GM19324 (cell line): ENCODE measurements around the gene SLC10A6.
"Not testable (repeated sequence)": the region's sequence is repeated elsewhere in the genome, so short reads cannot be mapped to it uniquely, and the experiment has no call there.

Source experiments
- ATAC-seq: cut with Tn5 transposase; IDR thresholded peaks from one replicate; pipeline ENCODE4 v1.9.1; 2021; ENCODE audit warnings: mild to moderate bottlenecking, moderate library complexity; ENCODE audit not compliant: unreplicated experiment, low FRiP score

SLC10A6 gene, protein sequence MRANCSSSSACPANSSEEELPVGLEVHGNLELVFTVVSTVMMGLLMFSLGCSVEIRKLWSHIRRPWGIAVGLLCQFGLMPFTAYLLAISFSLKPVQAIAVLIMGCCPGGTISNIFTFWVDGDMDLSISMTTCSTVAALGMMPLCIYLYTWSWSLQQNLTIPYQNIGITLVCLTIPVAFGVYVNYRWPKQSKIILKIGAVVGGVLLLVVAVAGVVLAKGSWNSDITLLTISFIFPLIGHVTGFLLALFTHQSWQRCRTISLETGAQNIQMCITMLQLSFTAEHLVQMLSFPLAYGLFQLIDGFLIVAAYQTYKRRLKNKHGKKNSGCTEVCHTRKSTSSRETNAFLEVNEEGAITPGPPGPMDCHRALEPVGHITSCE

DNA sequence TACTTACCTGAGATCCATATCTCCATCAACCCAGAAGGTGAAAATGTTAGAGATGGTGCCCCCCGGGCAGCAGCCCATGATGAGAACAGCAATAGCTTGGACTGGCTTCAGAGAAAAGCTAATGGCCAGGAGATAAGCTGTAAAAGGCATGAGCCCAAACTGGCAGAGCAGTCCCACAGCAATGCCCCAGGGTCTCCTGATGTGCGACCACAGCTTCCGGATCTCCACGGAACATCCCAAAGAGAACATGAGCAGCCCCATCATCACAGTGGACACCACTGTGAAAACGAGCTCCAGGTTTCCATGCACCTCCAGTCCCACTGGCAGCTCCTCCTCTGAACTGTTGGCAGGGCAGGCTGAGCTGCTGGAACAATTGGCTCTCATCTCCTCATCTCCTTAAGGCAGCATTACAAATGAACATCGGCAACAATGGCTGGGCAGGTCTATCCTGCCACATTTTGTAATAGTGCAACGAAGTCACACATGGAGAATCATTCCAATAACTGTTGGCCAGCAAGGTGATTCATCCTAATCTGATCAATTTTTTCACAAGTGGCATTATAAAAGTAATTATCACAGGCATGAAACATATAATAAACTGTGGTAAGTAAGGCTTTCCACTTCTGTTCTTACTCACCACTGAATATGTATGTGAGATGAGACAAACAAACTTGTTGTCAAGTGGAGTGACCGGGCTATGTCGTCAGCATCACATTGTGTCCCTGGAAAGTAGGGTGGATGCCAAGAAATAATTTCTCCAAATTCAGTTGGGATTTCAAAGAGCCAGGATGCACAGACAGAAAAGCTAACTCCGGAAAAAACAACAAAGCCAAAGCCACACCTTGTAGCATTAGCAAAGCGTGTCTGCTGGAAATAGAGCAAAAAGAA lies at the start of gene SLC10A6:
Gene SLC10A6, minus strand, starts transcription at position 653 of the 888 bp plus-strand sequence. Its CDS starts 269 bp downstream, at position 384.
- no peak for ATAC-seq

DNA sequence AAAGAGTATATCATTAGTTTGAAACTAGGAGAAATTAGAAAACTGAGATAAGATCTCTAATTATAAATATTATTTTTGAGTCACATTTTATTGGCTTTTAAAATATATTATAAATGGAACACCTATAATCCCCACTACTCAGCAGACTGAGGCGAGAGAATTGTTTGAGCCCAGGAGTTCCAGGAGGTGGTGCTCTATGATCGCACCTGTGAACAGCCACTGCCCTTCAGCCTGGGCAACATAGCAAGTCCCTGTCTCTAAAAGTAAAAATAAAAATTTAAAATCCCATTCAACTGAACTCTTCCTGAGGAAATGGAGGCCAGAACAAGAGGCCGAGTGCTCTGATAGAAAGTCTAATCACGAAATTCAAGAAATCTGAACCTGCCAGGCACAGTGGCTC lies 49.4 kb upstream of the SLC10A6 start:
- no peak for ATAC-seq

- no peak for ATAC-seq
These were observed 47.4 kb upstream of the SLC10A6 start for GRCh38 chr4:86896596-86896995.

- no peak for ATAC-seq
These were observed 46.7 kb upstream of the SLC10A6 start for GRCh38 chr4:86895692-86896488.

DNA sequence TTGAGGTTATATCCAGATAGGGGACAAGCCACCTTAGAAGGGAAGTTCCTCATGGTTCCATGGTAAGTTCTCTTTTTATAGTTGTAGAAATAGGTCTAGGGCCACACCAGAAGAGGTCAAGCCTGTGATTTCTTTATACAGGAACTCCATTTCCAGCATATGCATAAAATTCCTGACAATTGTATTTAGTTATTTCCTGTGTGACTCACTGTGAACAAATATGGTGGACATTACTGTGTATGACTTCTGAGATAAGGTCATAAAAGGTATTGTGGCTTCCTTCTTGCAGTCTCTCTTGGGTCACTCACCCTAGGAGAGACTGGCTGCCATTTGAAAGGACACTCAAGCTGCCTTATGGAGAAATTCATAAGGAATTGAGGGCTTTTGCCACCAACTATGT lies 45.3 kb upstream of the SLC10A6 start:
- ATAC-seq: no peak

- no peak for ATAC-seq
These were observed 44.0 kb upstream of the SLC10A6 start for GRCh38 chr4:86893136-86893535.

- ATAC-seq: no peak
These were observed 43.4 kb upstream of the SLC10A6 start for GRCh38 chr4:86892636-86892960.

- ATAC-seq: peak; percentile 59
These were observed 42.8 kb upstream of the SLC10A6 start, which contains the start of gene C4orf36 for GRCh38 chr4:86891762-86892635. C4orf36 (minus strand) TSS chr4:86892422; CDS start chr4:86891520, 902 bp downstream.

GRCh38 chr4:86890790-86891189 lies 41.6 kb upstream of the SLC10A6 start:
- no peak for ATAC-seq

DNA sequence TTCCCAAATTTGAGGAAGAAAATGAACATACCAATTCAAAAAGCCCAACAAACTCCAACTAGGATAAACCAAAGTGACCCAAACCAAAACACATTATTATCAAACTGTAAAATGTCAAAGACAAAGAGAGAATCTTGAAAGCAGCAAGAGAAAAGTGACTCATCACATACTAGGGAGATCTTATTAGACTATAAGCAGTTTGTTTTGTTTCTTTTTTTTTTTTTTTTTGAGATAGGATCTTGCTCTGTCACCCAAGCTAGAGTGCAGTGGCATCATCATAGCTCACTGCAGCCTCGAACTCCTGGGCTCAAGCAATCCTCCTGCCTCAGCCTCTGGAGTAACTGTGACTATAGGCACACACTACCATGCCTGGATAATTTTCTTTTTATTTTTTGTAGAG lies 30.5 kb upstream of the SLC10A6 start:
- ATAC-seq: no peak

DNA sequence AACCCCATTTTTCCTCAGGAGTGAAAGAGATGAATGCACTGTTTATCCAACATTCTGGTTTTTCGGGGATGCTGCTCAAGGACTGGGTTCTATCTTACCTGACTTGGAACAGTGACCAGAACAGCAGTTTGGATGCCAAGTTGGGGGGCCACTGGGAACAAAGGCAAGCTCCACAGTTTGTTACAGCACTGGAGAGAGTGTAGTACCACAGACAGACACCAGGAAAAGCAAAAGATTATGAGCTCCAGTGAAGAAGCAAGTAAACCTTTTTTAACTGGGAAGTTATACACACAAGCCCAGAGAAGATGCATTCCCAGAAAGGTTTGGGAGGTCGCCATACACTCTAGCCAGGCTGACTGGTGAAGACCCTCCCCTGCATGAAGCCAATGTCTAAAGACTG lies 29.5 kb upstream of the SLC10A6 start:
- no peak for ATAC-seq

DNA sequence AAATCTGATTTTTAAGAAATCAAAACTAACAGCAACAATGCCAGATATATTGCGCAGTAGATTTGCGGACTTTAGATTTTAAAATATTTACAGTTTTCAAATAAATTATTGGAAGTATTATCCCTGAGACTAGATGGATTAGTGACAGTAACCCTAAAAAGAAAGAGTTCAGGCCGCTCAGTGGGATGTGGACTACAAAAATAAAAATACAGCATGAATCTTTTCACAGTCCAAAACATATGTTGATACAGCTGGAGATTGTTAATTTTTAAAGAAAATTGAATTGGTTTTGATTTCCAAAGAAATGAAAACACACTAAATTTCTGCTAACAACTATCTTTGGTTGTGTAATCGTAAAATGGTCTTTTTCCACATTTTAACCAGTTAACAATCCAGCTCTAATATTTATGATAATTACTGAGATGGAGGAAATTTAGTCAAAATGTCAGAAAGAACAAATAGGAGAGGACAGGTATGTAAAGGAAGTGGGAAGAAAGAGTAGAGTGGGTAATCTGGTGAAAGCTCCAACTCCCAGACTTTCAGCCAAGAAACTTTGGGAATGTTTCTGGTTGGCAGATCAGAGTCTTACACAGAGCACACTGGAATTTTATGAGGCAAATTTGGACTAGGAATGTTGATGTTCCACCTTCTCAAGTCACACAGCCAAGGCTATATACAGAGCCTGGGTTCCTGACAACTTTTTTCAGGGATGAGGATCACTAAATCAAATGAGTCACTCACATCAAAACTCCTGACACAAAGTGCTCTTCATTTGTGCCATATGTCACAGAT lies 27.9 kb upstream of the SLC10A6 start:
- no peak for ATAC-seq

DNA sequence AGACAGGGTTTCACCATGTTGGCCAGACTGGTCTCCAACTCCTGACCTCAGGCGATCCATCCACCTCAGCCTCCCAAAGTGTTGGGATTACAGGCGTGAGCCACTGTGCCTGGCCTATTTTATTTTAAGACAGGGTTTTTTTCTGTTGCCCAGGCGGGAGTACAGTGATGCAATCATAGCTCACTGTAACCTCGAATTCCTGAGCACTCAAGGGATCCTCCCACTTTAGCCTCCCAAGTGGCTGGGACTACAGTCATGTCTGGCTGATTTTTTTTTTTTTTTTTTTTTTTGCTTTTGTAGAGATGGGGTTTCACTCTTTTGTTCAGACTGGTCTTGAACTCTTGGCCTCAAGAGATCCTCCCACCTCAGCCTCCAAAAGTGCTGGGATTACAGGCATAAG lies 26.3 kb upstream of the SLC10A6 start:
- ATAC-seq: not testable (repeated sequence)

DNA sequence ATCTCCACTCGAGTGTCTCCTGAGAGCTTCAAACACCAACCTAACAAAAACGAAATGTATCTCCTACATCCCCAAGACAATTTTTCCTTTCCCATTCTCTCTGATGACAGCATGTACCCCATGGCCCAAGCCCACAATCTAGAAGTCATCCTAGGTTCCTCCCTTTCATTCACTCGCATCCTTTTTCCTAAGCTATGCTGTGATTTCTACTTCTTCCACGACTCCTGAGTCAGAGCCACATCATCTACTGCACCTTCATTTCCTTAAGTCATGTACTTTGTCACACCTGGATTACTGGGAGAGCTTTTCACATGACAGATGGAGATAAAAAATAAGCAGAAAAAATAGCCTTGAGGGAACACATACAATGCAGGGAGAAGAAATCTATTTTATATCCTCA lies 23.0 kb upstream of the SLC10A6 start:
- ATAC-seq: no peak

DNA sequence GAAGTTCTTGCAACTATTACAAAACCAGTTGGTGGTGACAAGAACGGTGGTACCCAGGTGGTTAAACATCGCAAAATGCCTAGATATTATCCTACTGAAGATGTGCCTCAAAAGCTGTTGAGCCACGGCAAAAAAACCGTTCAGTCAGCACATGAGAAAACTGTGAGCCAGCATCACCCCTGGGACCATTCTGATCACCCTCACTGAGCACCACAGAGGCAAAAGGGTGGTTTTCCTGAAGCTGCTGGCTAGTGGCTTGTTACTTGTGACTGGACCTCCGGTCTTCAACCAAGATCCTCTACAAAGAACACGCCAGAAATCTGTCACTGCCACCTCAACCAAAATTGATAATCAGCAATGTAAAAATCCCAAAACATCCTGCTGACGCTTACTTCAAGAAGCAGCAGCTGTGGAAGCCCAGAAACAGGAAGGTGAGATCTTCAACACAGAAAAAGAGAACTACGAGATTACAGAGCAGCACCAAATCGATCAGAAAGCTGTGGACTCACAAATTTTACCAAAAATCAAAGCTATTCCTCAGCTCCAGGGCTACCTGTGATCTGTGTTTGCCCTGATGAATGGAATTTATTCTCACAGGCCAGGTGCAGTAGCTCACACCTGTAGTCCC lies 21.4 kb upstream of the SLC10A6 start:
- ATAC-seq: no peak

GRCh38 chr4:86857341-86858052 lies 8.3 kb upstream of the SLC10A6 start:
- no peak for ATAC-seq

DNA sequence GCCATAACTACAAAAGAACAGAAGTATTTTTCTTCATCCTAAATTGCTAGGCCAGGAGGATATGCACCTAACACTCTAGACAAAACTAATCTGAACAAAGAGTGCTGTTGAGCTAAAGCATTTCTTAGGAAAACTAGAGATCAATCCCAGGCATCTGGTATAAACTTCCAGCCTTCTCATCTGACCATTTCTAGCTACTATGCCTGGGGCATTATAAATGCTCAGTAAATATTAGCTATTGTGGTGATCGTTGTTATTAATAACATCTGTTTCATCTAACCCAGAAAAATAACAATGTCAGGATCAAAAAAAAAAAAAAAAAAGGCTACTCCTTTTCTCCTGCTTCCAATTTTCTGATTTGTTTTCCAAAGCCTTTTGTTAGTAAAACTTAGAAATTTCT lies 7.7 kb upstream of the SLC10A6 start:
- ATAC-seq: no peak

DNA sequence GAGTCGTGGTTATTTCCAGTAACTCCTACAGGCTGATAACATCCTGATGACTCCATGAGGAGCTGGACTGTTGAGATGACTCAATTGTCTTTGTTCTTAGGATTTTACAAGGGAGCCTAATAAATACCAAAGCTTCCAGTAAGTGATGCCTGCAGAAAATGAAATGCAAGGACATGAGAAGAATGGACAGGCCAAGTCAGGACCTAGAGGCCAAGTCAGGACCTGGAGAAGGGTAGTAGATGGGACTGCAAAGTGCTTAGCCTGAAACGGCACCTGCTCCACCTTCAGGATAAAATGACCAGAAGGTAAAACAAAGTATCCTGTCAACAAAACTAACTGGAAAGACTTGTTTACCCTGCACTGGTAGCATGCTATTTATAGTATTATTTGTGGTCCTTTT lies 6.4 kb upstream of the SLC10A6 start:
- ATAC-seq: no peak
